WTC11 (cell line): ENCODE measurements around the gene AZIN2. TPM values are rescaled to one million over a fixed set of nuclear protein-coding genes. Genes with fewer than 3 reads are reported as not detected.
A peak's percentile ranks its signal among the peaks of the same experiment; 100 is the strongest.

Experiments
- ATAC-seq: fragments of 200-7000 bp; cut with Tn5 transposase; 2 replicates; pipeline ENCODE4 v1.10.0; 2021; ENCODE audit warnings: mild to moderate bottlenecking, moderate library complexity
- CTCF ChIA-PET: fragments of 300-600 bp; sonication (Branson Sonifier 250); formaldehyde crosslinking; loops from one replicate; lab custom pipeline; 2021; ENCODE audit warnings: antibody characterized with exemption; lab: Charles Lee
- POLR2A ChIA-PET: fragments of 350-600 bp; sonication (Branson Sonifier 250); formaldehyde crosslinking; loops from one replicate; lab custom pipeline; 2021; ENCODE audit warnings: antibody characterized with exemption; lab: Charles Lee
- DNase-seq: peaks from one replicate; pipeline ENCODE4 v3.0.0; 2021; ENCODE audit warnings: low spot score
- H3K27ac Mint-ChIP-seq: 2 replicates; pipeline ENCODE4 v1.8.0; 2021; ENCODE audit warnings: mixed read lengths
- H3K27me3 Mint-ChIP-seq: 2 replicates; pipeline ENCODE4 v1.8.0; 2021; ENCODE audit warnings: low read depth, mild to moderate bottlenecking, moderate library complexity, mixed read lengths
- H3K36me3 Mint-ChIP-seq: 2 replicates; pipeline ENCODE4 v1.8.0; 2021; ENCODE audit warnings: mixed read lengths
- H3K4me1 Mint-ChIP-seq: 2 replicates; pipeline ENCODE4 v1.8.0; 2022; ENCODE audit warnings: mixed read lengths
- H3K4me3 Mint-ChIP-seq: 2 replicates; pipeline ENCODE4 v1.8.0; 2021; ENCODE audit warnings: mild to moderate bottlenecking, moderate library complexity, mixed read lengths
- H3K9me3 Mint-ChIP-seq: 2 replicates; pipeline ENCODE4 v1.8.0; 2021; ENCODE audit warnings: mixed read lengths
- CREM ChIP-seq: sonication (generic); formaldehyde crosslinking; IDR thresholded peaks from 2 replicates; pipeline ENCODE4 v1.8.1; 2022; ENCODE audit warnings: mild to moderate bottlenecking, missing genetic modification reagents, moderate library complexity
- EMX1 ChIP-seq: fragments of 250-450 bp; sonication (Bioruptor Pico); IDR thresholded peaks from 2 replicates; pipeline ENCODE4 v1.8.0; 2021; ENCODE audit warnings: mild to moderate bottlenecking
- GABPB1 ChIP-seq: sonication (generic); formaldehyde crosslinking; IDR thresholded peaks from 2 replicates; pipeline ENCODE4 v1.8.1; 2023; ENCODE audit warnings: mild to moderate bottlenecking, missing genetic modification reagents
- GTF2I ChIP-seq: fragments of 250-450 bp; sonication (Bioruptor Pico); conservative IDR thresholded peaks from 2 replicates; pipeline ENCODE4 v1.4.0; 2021; ENCODE audit warnings: mild to moderate bottlenecking
- IRF2 ChIP-seq: sonication (generic); formaldehyde crosslinking; IDR thresholded peaks from 2 replicates; pipeline ENCODE4 v1.8.0; 2022; ENCODE audit warnings: low read depth, missing genetic modification reagents, borderline replicate concordance
- KAT7 ChIP-seq: sonication (generic); formaldehyde crosslinking; IDR thresholded peaks from 2 replicates; pipeline ENCODE4 v1.8.1; 2023; ENCODE audit warnings: missing genetic modification reagents, mild to moderate bottlenecking, borderline replicate concordance
- MXD4 ChIP-seq: fragments of 250-450 bp; sonication (Bioruptor Pico); IDR thresholded peaks from 2 replicates; pipeline ENCODE4 v1.8.0; 2021; ENCODE audit warnings: mild to moderate bottlenecking, moderate library complexity, borderline replicate concordance
- NR3C1 ChIP-seq: sonication (generic); formaldehyde crosslinking; conservative IDR thresholded peaks from 2 replicates; pipeline ENCODE4 v1.8.1; 2023; ENCODE audit warnings: low read depth, mild to moderate bottlenecking, missing genetic modification reagents
- PRRX2 ChIP-seq: fragments of 250-450 bp; sonication (Bioruptor Pico); IDR thresholded peaks from 2 replicates; pipeline ENCODE4 v1.8.0; 2021; ENCODE audit warnings: mild to moderate bottlenecking
- SOX15 ChIP-seq: fragments of 250-450 bp; sonication (Bioruptor Pico); IDR thresholded peaks from 2 replicates; pipeline ENCODE4 v1.9.0; 2021; ENCODE audit warnings: mild to moderate bottlenecking
- SP1 ChIP-seq: sonication (generic); formaldehyde crosslinking; conservative IDR thresholded peaks from 2 replicates; pipeline ENCODE4 v1.8.1; 2022; ENCODE audit warnings: missing genetic modification reagents
- ZNF232 ChIP-seq: sonication (generic); formaldehyde crosslinking; IDR thresholded peaks from 2 replicates; pipeline ENCODE4 v1.8.0; 2022; ENCODE audit warnings: mild to moderate bottlenecking, missing genetic modification reagents
- ZNF396 ChIP-seq: fragments of 250-450 bp; sonication (Bioruptor Pico); IDR thresholded peaks from 2 replicates; pipeline ENCODE4 v1.8.0; 2021; ENCODE audit warnings: mild to moderate bottlenecking, moderate library complexity, borderline replicate concordance
- ZNF416 ChIP-seq: fragments of 250-450 bp; sonication (Bioruptor Pico); IDR thresholded peaks from 2 replicates; pipeline ENCODE4 v1.9.0; 2021; ENCODE audit warnings: mild to moderate bottlenecking, inconsistent platforms
- ZNF423 ChIP-seq: fragments of 250-450 bp; sonication (Bioruptor Pico); IDR thresholded peaks from 2 replicates; pipeline ENCODE4 v2.1.2; 2022; ENCODE audit warnings: mild to moderate bottlenecking, moderate library complexity
- ZNF671 ChIP-seq: fragments of 250-450 bp; sonication (Bioruptor Pico); IDR thresholded peaks from 2 replicates; pipeline ENCODE4 v1.8.0; 2021; ENCODE audit warnings: mild to moderate bottlenecking
- total RNA-seq: library from RNA; stranded (reverse); gene quantifications from 3 replicates; pipeline ENCODE4 v1.2.3, GENCODE V29; 2021
- TF ChIP-seq, protein P1 (sequence below): sonication (generic); formaldehyde crosslinking; IDR thresholded peaks from 2 replicates; pipeline ENCODE4 v1.8.0; 2022; ENCODE audit warnings: mild to moderate bottlenecking, missing genetic modification reagents
- TF ChIP-seq, protein P2 (sequence below): sonication (generic); formaldehyde crosslinking; IDR thresholded peaks from 2 replicates; pipeline ENCODE4 v1.8.0; 2023; ENCODE audit warnings: mild to moderate bottlenecking, missing genetic modification reagents
- TF ChIP-seq, protein P3 (sequence below): fragments of 250-450 bp; sonication (Bioruptor Pico); IDR thresholded peaks from 2 replicates; pipeline ENCODE4 v1.9.0; 2021; ENCODE audit warnings: moderate library complexity, mild to moderate bottlenecking, inconsistent platforms, borderline replicate concordance
- TF ChIP-seq, protein P4 (sequence below): fragments of 250-450 bp; sonication (Bioruptor Pico); IDR thresholded peaks from 2 replicates; pipeline ENCODE4 v1.9.0; 2021; ENCODE audit warnings: mild to moderate bottlenecking
- TF ChIP-seq, protein P5 (sequence below): sonication (generic); formaldehyde crosslinking; IDR thresholded peaks from 2 replicates; pipeline ENCODE4 v1.8.1; 2022; ENCODE audit warnings: mild to moderate bottlenecking, missing genetic modification reagents, moderate library complexity, borderline replicate concordance
- TF ChIP-seq, protein P6 (sequence below): sonication (generic); formaldehyde crosslinking; IDR thresholded peaks from 2 replicates; pipeline ENCODE4 v1.8.1; 2023; ENCODE audit warnings: mild to moderate bottlenecking, missing genetic modification reagents
- TF ChIP-seq, protein P7 (sequence below): sonication (generic); formaldehyde crosslinking; IDR thresholded peaks from 2 replicates; pipeline ENCODE4 v1.8.0; 2023; ENCODE audit warnings: missing genetic modification reagents
- TF ChIP-seq, protein P8 (sequence below): sonication (generic); formaldehyde crosslinking; IDR thresholded peaks from 2 replicates; pipeline ENCODE4 v1.8.1; 2022; ENCODE audit warnings: low read depth, mild to moderate bottlenecking, moderate library complexity, missing genetic modification reagents, borderline replicate concordance

Gene AZIN2
- total RNA-seq, 1 experiment from 2014 or later: 1.7 TPM

DNA sequence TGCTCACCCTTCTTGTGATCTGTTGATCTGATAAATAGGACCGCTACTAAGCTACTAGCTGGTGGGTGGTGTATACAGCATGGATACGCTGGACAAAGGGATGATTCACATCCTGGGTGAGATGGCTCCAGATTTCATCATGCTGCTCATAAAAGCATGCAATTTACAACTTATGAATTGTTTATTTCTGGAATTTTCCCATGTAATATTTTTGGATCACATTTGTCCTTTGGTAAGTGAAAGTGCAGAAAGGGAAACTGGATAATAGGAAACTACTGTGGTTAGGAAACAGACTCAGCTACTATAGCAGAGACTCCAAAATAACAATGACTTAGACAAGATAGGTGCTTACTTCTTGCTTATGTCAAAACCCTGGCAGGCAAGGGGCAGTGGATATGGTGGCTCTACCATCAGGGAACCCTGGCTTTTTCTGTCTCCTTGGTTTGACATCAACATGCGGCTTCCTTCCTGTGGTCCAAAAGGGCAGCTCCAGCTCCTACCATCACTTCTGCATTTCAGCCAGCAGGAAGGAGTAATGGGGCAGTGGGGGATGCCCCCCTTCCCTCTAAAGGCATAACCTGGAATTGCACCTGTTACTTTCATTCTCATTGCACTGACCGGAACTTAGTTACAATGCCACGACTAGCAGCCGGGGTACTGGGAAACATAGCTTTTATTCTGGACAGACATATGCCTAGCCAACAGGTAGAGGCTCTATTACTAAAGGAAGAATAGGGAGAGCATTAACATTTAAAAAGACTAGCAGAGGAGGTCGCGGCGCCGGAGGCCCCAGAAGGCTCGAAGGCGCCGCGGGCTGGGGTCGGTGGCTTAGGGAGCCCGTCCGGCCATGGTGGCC is 30.5 kb upstream of the AZIN2 start:
- ATAC-seq: peak; percentile 89
- Mint-ChIP-seq H3K4me1 (peaks cover 8% of the 10 kb centered on the region), H3K36me3 (peaks cover 11% of the 10 kb centered on the region), H3K4me3 (peak overlapping the region; percentile 56), H3K27me3 (peaks cover 4% of the 10 kb centered on the region), H3K27ac (peak overlapping the region; percentile 66), H3K9me3 (peaks cover 21% of the 10 kb centered on the region)
- DNase-seq: peak; percentile 23
- CTCF ChIA-PET: interaction anchor here (0.6 kb wide), 2 partner anchors 43 to 147 kb away, joined by 3 read pairs; no protein-coding TSS in a partner anchor
- POLR2A ChIA-PET: no interaction called here
- TF ChIP-seq, protein P1, sequence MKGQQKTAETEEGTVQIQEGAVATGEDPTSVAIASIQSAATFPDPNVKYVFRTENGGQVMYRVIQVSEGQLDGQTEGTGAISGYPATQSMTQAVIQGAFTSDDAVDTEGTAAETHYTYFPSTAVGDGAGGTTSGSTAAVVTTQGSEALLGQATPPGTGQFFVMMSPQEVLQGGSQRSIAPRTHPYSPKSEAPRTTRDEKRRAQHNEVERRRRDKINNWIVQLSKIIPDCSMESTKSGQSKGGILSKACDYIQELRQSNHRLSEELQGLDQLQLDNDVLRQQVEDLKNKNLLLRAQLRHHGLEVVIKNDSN (CRISPR knock-in tag): no peak
- TF ChIP-seq PRRX2 (0 out of 2 replicates have a peak, but pooled peaks have one; percentile 69), MXD4 (CRISPR knock-in tag) (no peak), KAT7 (CRISPR knock-in tag) (no peak), ZNF416 (CRISPR knock-in tag) (peak; percentile 78; the same call in 1 of the 2 replicates), CREM (CRISPR knock-in tag) (no peak), GABPB1 (CRISPR knock-in tag) (peak; percentile 93), EMX1 (CRISPR knock-in tag) (peak; percentile 95), ZNF232 (CRISPR knock-in tag) (no peak), ZNF396 (CRISPR knock-in tag) (no peak), SP1 (CRISPR knock-in tag) (no peak), IRF2 (CRISPR knock-in tag) (no peak), ZNF671 (CRISPR knock-in tag) (0 out of 2 replicates have a peak, but pooled peaks have one; percentile 77), SOX15 (CRISPR knock-in tag) (no peak), ZNF423 (CRISPR knock-in tag) (no peak), GTF2I (CRISPR knock-in tag) (no peak), NR3C1 (CRISPR knock-in tag) (no peak)
- TF ChIP-seq, protein P2, sequence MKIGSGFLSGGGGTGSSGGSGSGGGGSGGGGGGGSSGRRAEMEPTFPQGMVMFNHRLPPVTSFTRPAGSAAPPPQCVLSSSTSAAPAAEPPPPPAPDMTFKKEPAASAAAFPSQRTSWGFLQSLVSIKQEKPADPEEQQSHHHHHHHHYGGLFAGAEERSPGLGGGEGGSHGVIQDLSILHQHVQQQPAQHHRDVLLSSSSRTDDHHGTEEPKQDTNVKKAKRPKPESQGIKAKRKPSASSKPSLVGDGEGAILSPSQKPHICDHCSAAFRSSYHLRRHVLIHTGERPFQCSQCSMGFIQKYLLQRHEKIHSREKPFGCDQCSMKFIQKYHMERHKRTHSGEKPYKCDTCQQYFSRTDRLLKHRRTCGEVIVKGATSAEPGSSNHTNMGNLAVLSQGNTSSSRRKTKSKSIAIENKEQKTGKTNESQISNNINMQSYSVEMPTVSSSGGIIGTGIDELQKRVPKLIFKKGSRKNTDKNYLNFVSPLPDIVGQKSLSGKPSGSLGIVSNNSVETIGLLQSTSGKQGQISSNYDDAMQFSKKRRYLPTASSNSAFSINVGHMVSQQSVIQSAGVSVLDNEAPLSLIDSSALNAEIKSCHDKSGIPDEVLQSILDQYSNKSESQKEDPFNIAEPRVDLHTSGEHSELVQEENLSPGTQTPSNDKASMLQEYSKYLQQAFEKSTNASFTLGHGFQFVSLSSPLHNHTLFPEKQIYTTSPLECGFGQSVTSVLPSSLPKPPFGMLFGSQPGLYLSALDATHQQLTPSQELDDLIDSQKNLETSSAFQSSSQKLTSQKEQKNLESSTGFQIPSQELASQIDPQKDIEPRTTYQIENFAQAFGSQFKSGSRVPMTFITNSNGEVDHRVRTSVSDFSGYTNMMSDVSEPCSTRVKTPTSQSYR (CRISPR knock-in tag): no peak
- TF ChIP-seq, protein P3, sequence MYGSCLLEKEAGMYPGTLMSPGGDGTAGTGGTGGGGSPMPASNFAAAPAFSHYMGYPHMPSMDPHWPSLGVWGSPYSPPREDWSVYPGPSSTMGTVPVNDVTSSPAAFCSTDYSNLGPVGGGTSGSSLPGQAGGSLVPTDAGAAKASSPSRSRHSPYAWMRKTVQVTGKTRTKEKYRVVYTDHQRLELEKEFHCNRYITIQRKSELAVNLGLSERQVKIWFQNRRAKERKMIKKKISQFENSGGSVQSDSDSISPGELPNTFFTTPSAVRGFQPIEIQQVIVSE (CRISPR knock-in tag): no peak
- TF ChIP-seq, protein P4, sequence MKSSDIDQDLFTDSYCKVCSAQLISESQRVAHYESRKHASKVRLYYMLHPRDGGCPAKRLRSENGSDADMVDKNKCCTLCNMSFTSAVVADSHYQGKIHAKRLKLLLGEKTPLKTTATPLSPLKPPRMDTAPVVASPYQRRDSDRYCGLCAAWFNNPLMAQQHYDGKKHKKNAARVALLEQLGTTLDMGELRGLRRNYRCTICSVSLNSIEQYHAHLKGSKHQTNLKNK (CRISPR knock-in tag): peak; percentile 94
- TF ChIP-seq, protein P5, sequence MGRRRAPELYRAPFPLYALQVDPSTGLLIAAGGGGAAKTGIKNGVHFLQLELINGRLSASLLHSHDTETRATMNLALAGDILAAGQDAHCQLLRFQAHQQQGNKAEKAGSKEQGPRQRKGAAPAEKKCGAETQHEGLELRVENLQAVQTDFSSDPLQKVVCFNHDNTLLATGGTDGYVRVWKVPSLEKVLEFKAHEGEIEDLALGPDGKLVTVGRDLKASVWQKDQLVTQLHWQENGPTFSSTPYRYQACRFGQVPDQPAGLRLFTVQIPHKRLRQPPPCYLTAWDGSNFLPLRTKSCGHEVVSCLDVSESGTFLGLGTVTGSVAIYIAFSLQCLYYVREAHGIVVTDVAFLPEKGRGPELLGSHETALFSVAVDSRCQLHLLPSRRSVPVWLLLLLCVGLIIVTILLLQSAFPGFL (CRISPR knock-in tag): no peak
- TF ChIP-seq, protein P6, sequence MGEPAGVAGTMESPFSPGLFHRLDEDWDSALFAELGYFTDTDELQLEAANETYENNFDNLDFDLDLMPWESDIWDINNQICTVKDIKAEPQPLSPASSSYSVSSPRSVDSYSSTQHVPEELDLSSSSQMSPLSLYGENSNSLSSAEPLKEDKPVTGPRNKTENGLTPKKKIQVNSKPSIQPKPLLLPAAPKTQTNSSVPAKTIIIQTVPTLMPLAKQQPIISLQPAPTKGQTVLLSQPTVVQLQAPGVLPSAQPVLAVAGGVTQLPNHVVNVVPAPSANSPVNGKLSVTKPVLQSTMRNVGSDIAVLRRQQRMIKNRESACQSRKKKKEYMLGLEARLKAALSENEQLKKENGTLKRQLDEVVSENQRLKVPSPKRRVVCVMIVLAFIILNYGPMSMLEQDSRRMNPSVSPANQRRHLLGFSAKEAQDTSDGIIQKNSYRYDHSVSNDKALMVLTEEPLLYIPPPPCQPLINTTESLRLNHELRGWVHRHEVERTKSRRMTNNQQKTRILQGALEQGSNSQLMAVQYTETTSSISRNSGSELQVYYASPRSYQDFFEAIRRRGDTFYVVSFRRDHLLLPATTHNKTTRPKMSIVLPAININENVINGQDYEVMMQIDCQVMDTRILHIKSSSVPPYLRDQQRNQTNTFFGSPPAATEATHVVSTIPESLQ (CRISPR knock-in tag): no peak
- TF ChIP-seq, protein P7, sequence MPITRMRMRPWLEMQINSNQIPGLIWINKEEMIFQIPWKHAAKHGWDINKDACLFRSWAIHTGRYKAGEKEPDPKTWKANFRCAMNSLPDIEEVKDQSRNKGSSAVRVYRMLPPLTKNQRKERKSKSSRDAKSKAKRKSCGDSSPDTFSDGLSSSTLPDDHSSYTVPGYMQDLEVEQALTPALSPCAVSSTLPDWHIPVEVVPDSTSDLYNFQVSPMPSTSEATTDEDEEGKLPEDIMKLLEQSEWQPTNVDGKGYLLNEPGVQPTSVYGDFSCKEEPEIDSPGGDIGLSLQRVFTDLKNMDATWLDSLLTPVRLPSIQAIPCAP (CRISPR knock-in tag): no peak
- TF ChIP-seq, protein P8, sequence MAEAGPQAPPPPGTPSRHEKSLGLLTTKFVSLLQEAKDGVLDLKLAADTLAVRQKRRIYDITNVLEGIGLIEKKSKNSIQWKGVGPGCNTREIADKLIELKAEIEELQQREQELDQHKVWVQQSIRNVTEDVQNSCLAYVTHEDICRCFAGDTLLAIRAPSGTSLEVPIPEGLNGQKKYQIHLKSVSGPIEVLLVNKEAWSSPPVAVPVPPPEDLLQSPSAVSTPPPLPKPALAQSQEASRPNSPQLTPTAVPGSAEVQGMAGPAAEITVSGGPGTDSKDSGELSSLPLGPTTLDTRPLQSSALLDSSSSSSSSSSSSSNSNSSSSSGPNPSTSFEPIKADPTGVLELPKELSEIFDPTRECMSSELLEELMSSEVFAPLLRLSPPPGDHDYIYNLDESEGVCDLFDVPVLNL (CRISPR knock-in tag): no peak
